ENCODE measurements around the gene IRF2BP2. TPM values are rescaled to one million over a fixed set of nuclear protein-coding genes. Genes with fewer than 3 reads are reported as not detected.
"Not testable (repeated sequence)": the region's sequence is repeated elsewhere in the genome, so short reads cannot be mapped to it uniquely, and the experiment has no call there.

IRF2BP2 gene
- total RNA-seq, 1 donor from 2014 or later, result 158 TPM

GRCh38 chr1:234595899-234596298 lies 14.1 kb downstream of the IRF2BP2 start:
- H3K36me3 Mint-ChIP-seq (ENCODE audit: low read depth, unreplicated experiment), result peaks cover 13% of the 10 kb centered on the region
- H3K27me3 Mint-ChIP-seq (ENCODE audit: unreplicated experiment), result peaks cover 9% of the 10 kb centered on the region
- H3K9me3 Mint-ChIP-seq (ENCODE audit: unreplicated experiment), result peaks cover 11% of the 10 kb centered on the region
- TF ChIP-seq CTCF (IDR thresholded peaks at IDR 0.05; ENCODE audit: unreplicated experiment), result no peak
- H3K4me1 Mint-ChIP-seq (ENCODE audit: unreplicated experiment), result peaks cover 19% of the 10 kb centered on the region
- no peak for DNase-seq (ENCODE audit: low spot score)
- no peak overlapping the region for H3K4me3 Mint-ChIP-seq (ENCODE audit: unreplicated experiment)
- H3K27ac Mint-ChIP-seq (ENCODE audit: unreplicated experiment), result no peak overlapping the region

GRCh38 chr1:234594575-234594974 lies 15.4 kb downstream of the IRF2BP2 start:
- Mint-ChIP-seq H3K9me3 (ENCODE audit: unreplicated experiment) (peaks cover 11% of the 10 kb centered on the region), H3K4me1 (ENCODE audit: unreplicated experiment) (peaks cover 14% of the 10 kb centered on the region), H3K36me3 (ENCODE audit: low read depth, unreplicated experiment) (peaks cover 13% of the 10 kb centered on the region)
- H3K27me3 Mint-ChIP-seq (ENCODE audit: unreplicated experiment); DNase-seq (ENCODE audit: low spot score); H3K4me3 Mint-ChIP-seq (ENCODE audit: unreplicated experiment); H3K27ac Mint-ChIP-seq (ENCODE audit: unreplicated experiment): not testable (repeated sequence)

- peaks cover 11% of the 10 kb centered on the region for H3K9me3 Mint-ChIP-seq (ENCODE audit: unreplicated experiment)
- TF ChIP-seq CTCF (IDR thresholded peaks at IDR 0.05; ENCODE audit: unreplicated experiment), result no peak
These were observed 16.0 kb downstream of the IRF2BP2 start for GRCh38 chr1:234593771-234594504.

GRCh38 chr1:234593109-234593508 lies 16.9 kb downstream of the IRF2BP2 start:
- H3K9me3 Mint-ChIP-seq (ENCODE audit: unreplicated experiment), result peaks cover 11% of the 10 kb centered on the region
- peaks cover 13% of the 10 kb centered on the region for H3K36me3 Mint-ChIP-seq (ENCODE audit: low read depth, unreplicated experiment)
- peaks cover 5% of the 10 kb centered on the region for H3K4me1 Mint-ChIP-seq (ENCODE audit: unreplicated experiment)
- DNase-seq (ENCODE audit: low spot score), result no peak
- H3K27ac Mint-ChIP-seq (ENCODE audit: unreplicated experiment), result no peak overlapping the region
- no peak for TF ChIP-seq CTCF (IDR thresholded peaks at IDR 0.05; ENCODE audit: unreplicated experiment)
- no peak overlapping the region for H3K4me3 Mint-ChIP-seq (ENCODE audit: unreplicated experiment)
- H3K27me3 Mint-ChIP-seq (ENCODE audit: unreplicated experiment), result peaks cover 9% of the 10 kb centered on the region

More at GRCh38 chr1:234593771-234594504, 16.0 kb downstream of the IRF2BP2 start:
- H3K36me3 Mint-ChIP-seq (ENCODE audit: low read depth, unreplicated experiment), result peaks cover 13% of the 10 kb centered on the region
- H3K27me3 Mint-ChIP-seq (ENCODE audit: unreplicated experiment), result peaks cover 9% of the 10 kb centered on the region
- peaks cover 12% of the 10 kb centered on the region for H3K4me1 Mint-ChIP-seq (ENCODE audit: unreplicated experiment)
- no peak overlapping the region for H3K27ac Mint-ChIP-seq (ENCODE audit: unreplicated experiment)
- DNase-seq (ENCODE audit: low spot score), result no peak
- no peak overlapping the region for H3K4me3 Mint-ChIP-seq (ENCODE audit: unreplicated experiment)

GRCh38 chr1:234592240-234592639 lies 17.7 kb downstream of the IRF2BP2 start:
- peaks cover 11% of the 10 kb centered on the region for H3K9me3 Mint-ChIP-seq (ENCODE audit: unreplicated experiment)
- H3K4me3 Mint-ChIP-seq (ENCODE audit: unreplicated experiment), result no peak overlapping the region
- peaks cover 13% of the 10 kb centered on the region for H3K36me3 Mint-ChIP-seq (ENCODE audit: low read depth, unreplicated experiment)
- H3K27ac Mint-ChIP-seq (ENCODE audit: unreplicated experiment), result no peak overlapping the region
- H3K4me1 Mint-ChIP-seq (ENCODE audit: unreplicated experiment), result peaks cover 5% of the 10 kb centered on the region
- DNase-seq (ENCODE audit: low spot score), result no peak
- no peak for TF ChIP-seq CTCF (IDR thresholded peaks at IDR 0.05; ENCODE audit: unreplicated experiment)
- H3K27me3 Mint-ChIP-seq (ENCODE audit: unreplicated experiment), result peaks cover 9% of the 10 kb centered on the region

Data from endothelial cell (in vitro differentiated cells).